Measurements from ENCODE around the gene GJD4.
A peak's percentile ranks its signal among the peaks of the same experiment; 100 is the strongest.

Gene GJD4

DNA sequence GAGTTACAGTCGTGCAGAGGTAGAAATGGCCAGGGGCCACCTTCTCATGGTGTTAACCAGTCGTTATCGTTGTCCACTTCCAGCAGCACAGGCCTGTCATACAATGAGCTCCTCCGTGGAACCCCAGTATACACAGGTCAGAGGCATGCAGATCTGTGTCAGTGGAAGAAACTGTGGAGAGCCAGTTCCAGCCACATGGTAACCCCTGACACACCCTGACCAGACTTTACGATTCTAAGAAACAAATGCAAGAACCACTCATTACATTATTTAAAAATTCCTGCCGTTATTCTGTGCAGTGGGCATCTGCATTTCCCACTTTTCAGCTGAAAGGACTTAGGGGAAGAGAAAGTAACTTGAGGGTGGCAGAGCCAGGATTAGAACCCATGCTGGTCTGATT lies 23.5 kb upstream of the GJD4 start:
- no peaks in the 10 kb centered on the region for H3K4me1 ChIP-seq (ENCODE audit: insufficient read depth, poor library complexity, severe bottlenecking)
- H3K27ac ChIP-seq (ENCODE audit: poor library complexity, severe bottlenecking): no peak overlapping the region
- TF ChIP-seq, protein P1, sequence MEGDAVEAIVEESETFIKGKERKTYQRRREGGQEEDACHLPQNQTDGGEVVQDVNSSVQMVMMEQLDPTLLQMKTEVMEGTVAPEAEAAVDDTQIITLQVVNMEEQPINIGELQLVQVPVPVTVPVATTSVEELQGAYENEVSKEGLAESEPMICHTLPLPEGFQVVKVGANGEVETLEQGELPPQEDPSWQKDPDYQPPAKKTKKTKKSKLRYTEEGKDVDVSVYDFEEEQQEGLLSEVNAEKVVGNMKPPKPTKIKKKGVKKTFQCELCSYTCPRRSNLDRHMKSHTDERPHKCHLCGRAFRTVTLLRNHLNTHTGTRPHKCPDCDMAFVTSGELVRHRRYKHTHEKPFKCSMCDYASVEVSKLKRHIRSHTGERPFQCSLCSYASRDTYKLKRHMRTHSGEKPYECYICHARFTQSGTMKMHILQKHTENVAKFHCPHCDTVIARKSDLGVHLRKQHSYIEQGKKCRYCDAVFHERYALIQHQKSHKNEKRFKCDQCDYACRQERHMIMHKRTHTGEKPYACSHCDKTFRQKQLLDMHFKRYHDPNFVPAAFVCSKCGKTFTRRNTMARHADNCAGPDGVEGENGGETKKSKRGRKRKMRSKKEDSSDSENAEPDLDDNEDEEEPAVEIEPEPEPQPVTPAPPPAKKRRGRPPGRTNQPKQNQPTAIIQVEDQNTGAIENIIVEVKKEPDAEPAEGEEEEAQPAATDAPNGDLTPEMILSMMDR (IDR thresholded peaks at IDR 0.05; ENCODE audit: poor library complexity, severe bottlenecking): no peak
- H3K36me3 ChIP-seq (ENCODE audit: low read depth): no peaks in the 10 kb centered on the region
- no peak for ATAC-seq (ENCODE audit: low read depth)
- H3K4me3 ChIP-seq (ENCODE audit: severe bottlenecking): no peak overlapping the region
- DNase-seq (ENCODE audit: low spot score): no peak
- no peaks in the 10 kb centered on the region for H3K27me3 ChIP-seq (ENCODE audit: insufficient read depth, poor library complexity, severe bottlenecking)
- H3K9me3 ChIP-seq (ENCODE audit: severe bottlenecking): no peaks in the 10 kb centered on the region

DNA sequence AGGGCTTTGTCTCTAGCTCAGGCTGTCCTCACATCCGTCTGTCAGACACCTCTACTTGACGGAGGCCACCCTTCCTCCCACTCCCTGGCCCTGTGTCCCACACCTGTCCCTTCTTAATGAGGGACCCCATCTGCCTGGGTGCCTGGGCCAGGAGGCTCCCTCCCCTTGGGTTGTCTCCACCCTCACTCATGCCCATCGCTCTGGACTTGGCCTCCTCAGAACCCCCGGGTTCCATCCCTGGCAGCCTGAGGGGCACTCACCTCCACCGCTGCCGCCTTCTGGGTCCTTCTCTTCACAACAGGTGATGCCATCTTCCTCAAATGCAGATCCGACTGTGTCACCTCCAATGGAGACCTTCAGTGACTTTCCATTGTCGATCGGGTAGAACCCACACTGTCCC lies 20.2 kb upstream of the GJD4 start:
- Histone ChIP-seq H3K27ac (ENCODE audit: poor library complexity, severe bottlenecking) (no peak overlapping the region), H3K4me3 (ENCODE audit: severe bottlenecking) (no peak overlapping the region), H3K36me3 (ENCODE audit: low read depth) (no peaks in the 10 kb centered on the region), H3K9me3 (ENCODE audit: severe bottlenecking) (no peaks in the 10 kb centered on the region), H3K27me3 (ENCODE audit: insufficient read depth, poor library complexity, severe bottlenecking) (no peaks in the 10 kb centered on the region), H3K4me1 (ENCODE audit: insufficient read depth, poor library complexity, severe bottlenecking) (no peaks in the 10 kb centered on the region)
- TF ChIP-seq, protein P1 (IDR thresholded peaks at IDR 0.05; ENCODE audit: poor library complexity, severe bottlenecking): no peak
- no peak for DNase-seq (ENCODE audit: low spot score)
- no peak for ATAC-seq (ENCODE audit: low read depth)

DNA sequence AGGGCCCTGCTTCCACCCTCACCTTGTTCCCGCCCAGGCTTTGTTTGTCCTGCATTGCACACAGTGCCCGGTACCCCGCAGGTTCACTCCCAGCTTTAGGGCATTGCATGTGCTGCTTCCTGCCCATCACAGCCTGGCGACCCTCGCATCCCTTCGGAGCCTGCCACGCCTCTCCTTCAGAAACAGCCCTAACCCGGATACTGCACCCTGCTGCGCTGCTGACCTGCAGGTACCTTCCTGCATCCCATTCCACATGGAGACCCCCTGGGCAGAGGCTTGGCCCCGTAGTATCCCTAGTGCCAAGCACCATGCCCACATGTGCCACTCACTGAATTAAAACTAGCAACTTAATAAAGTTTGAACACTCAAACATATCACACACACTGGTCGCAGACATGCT lies 19.8 kb upstream of the GJD4 start:
- Histone ChIP-seq H3K9me3 (ENCODE audit: severe bottlenecking) (no peaks in the 10 kb centered on the region), H3K27ac (ENCODE audit: poor library complexity, severe bottlenecking) (no peak overlapping the region), H3K36me3 (ENCODE audit: low read depth) (no peaks in the 10 kb centered on the region), H3K27me3 (ENCODE audit: insufficient read depth, poor library complexity, severe bottlenecking) (no peaks in the 10 kb centered on the region), H3K4me1 (ENCODE audit: insufficient read depth, poor library complexity, severe bottlenecking) (no peaks in the 10 kb centered on the region), H3K4me3 (ENCODE audit: severe bottlenecking) (no peak overlapping the region)
- ATAC-seq (ENCODE audit: low read depth) (no peak), DNase-seq (ENCODE audit: low spot score) (no peak)
- TF ChIP-seq, protein P1 (IDR thresholded peaks at IDR 0.05; ENCODE audit: poor library complexity, severe bottlenecking): no peak

DNA sequence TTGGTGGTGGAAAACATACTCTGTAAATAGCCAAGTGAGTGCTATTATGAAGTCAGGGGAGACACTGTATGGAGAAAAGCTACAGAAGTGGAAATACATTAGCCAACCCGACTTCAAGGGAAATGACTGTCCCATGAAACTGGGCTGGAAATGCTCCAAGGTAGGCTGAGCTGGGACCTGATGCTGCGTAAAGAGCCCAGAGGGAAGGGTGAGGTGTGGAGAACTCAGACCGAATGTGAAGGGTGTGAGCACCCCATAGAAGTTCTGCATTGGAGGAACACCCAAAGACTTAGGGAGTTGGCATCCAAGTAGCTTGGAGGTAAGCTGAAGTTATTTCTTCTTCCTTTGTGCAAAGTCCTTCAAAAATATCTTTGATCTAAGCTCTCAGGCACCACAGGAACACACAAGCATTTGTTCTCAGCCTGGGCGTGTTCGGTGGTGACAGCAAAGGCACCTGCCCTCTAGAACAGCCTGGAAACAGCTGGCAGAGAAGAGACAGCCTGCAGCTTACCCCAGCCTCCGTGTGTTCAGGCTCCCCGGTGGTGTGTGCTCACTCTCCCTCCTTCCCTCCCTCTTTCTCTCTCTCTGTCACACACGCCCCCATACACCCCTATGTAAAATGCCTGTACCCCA lies 19.1 kb upstream of the GJD4 start:
- Histone ChIP-seq H3K9me3 (ENCODE audit: severe bottlenecking) (no peaks in the 10 kb centered on the region), H3K27me3 (ENCODE audit: insufficient read depth, poor library complexity, severe bottlenecking) (no peaks in the 10 kb centered on the region), H3K4me3 (ENCODE audit: severe bottlenecking) (no peak overlapping the region), H3K36me3 (ENCODE audit: low read depth) (no peaks in the 10 kb centered on the region), H3K4me1 (ENCODE audit: insufficient read depth, poor library complexity, severe bottlenecking) (no peaks in the 10 kb centered on the region), H3K27ac (ENCODE audit: poor library complexity, severe bottlenecking) (no peak overlapping the region)
- TF ChIP-seq, protein P1 (IDR thresholded peaks at IDR 0.05; ENCODE audit: poor library complexity, severe bottlenecking): no peak
- DNase-seq (ENCODE audit: low spot score) (no peak), ATAC-seq (ENCODE audit: low read depth) (0 out of 3 replicates have a peak, but pooled peaks have one; percentile 31)

DNA sequence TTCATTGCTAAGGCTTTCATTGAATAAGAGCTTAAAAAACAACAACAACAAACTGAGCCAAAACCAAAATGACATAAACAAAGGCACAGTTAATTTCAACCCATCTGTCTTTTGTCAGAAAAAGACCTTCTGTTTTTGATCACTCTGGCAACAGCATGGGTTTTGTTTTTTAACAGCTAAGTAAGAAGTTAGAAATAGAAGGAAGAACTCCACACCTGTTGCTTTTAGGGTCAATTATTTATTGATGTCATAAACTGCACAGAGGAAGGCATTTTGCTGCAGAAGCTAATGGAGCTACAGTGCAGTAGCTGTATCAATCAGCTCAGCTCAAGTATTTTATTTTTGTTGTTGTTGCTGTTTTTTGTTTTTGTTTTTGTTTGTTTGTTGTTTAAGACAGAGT lies 16.3 kb upstream of the GJD4 start:
- DNase-seq (ENCODE audit: low spot score): no peak
- H3K27ac ChIP-seq (ENCODE audit: poor library complexity, severe bottlenecking): no peak overlapping the region
- H3K27me3 ChIP-seq (ENCODE audit: insufficient read depth, poor library complexity, severe bottlenecking): no peaks in the 10 kb centered on the region
- H3K4me3 ChIP-seq (ENCODE audit: severe bottlenecking): no peak overlapping the region
- ATAC-seq (ENCODE audit: low read depth): no peak
- no peaks in the 10 kb centered on the region for H3K9me3 ChIP-seq (ENCODE audit: severe bottlenecking)
- H3K36me3 ChIP-seq (ENCODE audit: low read depth): no peaks in the 10 kb centered on the region
- TF ChIP-seq, protein P1 (IDR thresholded peaks at IDR 0.05; ENCODE audit: poor library complexity, severe bottlenecking): no peak
- no peaks in the 10 kb centered on the region for H3K4me1 ChIP-seq (ENCODE audit: insufficient read depth, poor library complexity, severe bottlenecking)

All from RWPE2 (cell line).